ENCODE measurements around the gene TMEM250. TPM values are rescaled to one million over a fixed set of nuclear protein-coding genes. Genes with fewer than 3 reads are reported as not detected.
"Not testable (repeated sequence)": the region's sequence is repeated elsewhere in the genome, so short reads cannot be mapped to it uniquely, and the experiment has no call there.

Gene TMEM250
- total and polyA plus RNA-seq, 2 of the 4 experiments (the other 2 are of a cell fraction): 14.0 to 17.5 TPM

GRCh38 chr9:136101615-136102074, 17.0 kb downstream of the TMEM250 start:
- in situ Hi-C loops (cut with MboI; ENCODE audit: low sequenced_read_pairs); H2BK20ac ChIP-seq (ENCODE audit: low read depth, low read length): not testable (repeated sequence)
- WGBS, 2 experiments (ENCODE audit: extremely low coverage in 2 of 2, insufficient read length in 1 of 2): no CpG with 5 or more reads among the region's 27 CpGs

More at GRCh38 chr9:136101615-136102074, 17.0 kb downstream of the TMEM250 start:
- H4K5ac ChIP-seq (ENCODE audit: low read depth, low read length); H2AK5ac ChIP-seq (ENCODE audit: low read depth, low read length); H2BK15ac ChIP-seq (ENCODE audit: low read depth, low read length); H2AFZ ChIP-seq (replicated peaks; ENCODE audit: low read length, poor library complexity); H3K4me2 ChIP-seq (ENCODE audit: low read depth, low read length); dilution Hi-C loops (cut with HindIII; ENCODE audit: low sequenced_read_pairs, unreplicated experiment); H2BK5ac ChIP-seq (ENCODE audit: low read depth, low read length, poor library complexity, severe bottlenecking); CTCF ChIA-PET; H3K9me1 ChIP-seq (ENCODE audit: insufficient read depth, low read length); H4K8ac ChIP-seq (ENCODE audit: low read depth in 2 of 2, low read length in 2 of 2); H4K91ac ChIP-seq (ENCODE audit: insufficient read depth, low read depth, low read length); H3K4ac ChIP-seq (ENCODE audit: low read depth, low read length); H3K79me1 ChIP-seq (ENCODE audit: low read depth in 1 of 2, low read length in 2 of 2); H3K4me3 ChIP-seq (ENCODE audit: insufficient read depth, low read depth, low read length); H2BK120ac ChIP-seq (ENCODE audit: low read depth, low read length); H3K56ac ChIP-seq (ENCODE audit: extremely low read depth, insufficient read depth, low read length); H3K27me3 ChIP-seq (ENCODE audit: control insufficient read depth, insufficient read depth, low read length); POLR2A ChIA-PET (ENCODE audit: unreplicated experiment); intact Hi-C loops (cut with micrococcal nuclease); H3K36me3 ChIP-seq (ENCODE audit: control insufficient read depth, insufficient read depth, low read length); DNase-seq; H4K20me1 ChIP-seq (ENCODE audit: insufficient read depth, low read length); H3K9me3 ChIP-seq (ENCODE audit: control insufficient read depth, insufficient read depth, low read length); BruUV-seq (replicated peaks); H3K14ac ChIP-seq (replicated peaks; ENCODE audit: low read depth, low read length); H3K18ac ChIP-seq (ENCODE audit: low read depth, low read length); H3K4me1 ChIP-seq (ENCODE audit: control insufficient read depth, insufficient read depth, low read length); H3K9ac ChIP-seq (ENCODE audit: low read depth, low read length); ATAC-seq (ENCODE audit: low read depth); H3K27ac ChIP-seq (ENCODE audit: insufficient read depth, low read length); H3K23ac ChIP-seq (ENCODE audit: low read depth, low read length): not testable (repeated sequence)
- H2AK9ac ChIP-seq (replicated peaks; ENCODE audit: low read depth, low read length, poor library complexity): peak overlapping the region; percentile 61

Measured in IMR-90 (cell line).